ENCODE measurements around the gene CACNG4.

- no peak for TF ChIP-seq POLR2A (IDR thresholded peaks at IDR 0.05)
- no peak for TF ChIP-seq POLR2AphosphoS5 (IDR thresholded peaks at IDR 0.05)
Measured at GRCh38 chr17:66957951-66958579, 6.4 kb upstream of the CACNG4 start.

All from upper lobe of left lung (tissue), 4 donors.